Gastrocnemius medialis (tissue), 4 donors: ENCODE data around the gene PLCB1.

Source experiments
- CTCF ChIP-seq, 5 experiments: fragments of 450-650 bp in 3 of 5; fragments of 200-600 bp in 2 of 5; sonication (generic) in 2 of 5; IDR thresholded peaks in 4 of 5; conservative IDR thresholded peaks in 1 of 5; 1 replicate in 4 of 5; 2 replicates in 1 of 5; pipeline ENCODE4 v1.5.1; 2016 to 2019; ENCODE audit warnings: antibody characterized with exemption in 5 of 5, mild to moderate bottlenecking in 3 of 5, moderate library complexity in 3 of 5
- POLR2A ChIP-seq, 2 donors: fragments of 450-650 bp; IDR thresholded peaks; one replicate each; pipeline ENCODE4 v1.6.1; 2017; ENCODE audit warnings: antibody characterized with exemption in 2 of 2, mild to moderate bottlenecking in 2 of 2, moderate library complexity in 2 of 2

- TF ChIP-seq POLR2A (IDR thresholded peaks at IDR 0.05) (no peak), CTCF (IDR thresholded peaks at IDR 0.05 in 4 of 5, conservative IDR thresholded peaks at IDR 0.05 in 1 of 5) (no peak)
These were observed 164.5 kb downstream of the PLCB1 start for GRCh38 chr20:8296536-8296935.
